Endodermal cell (in vitro differentiated cells): ENCODE results near the gene F7. TPM values are rescaled to one million over a fixed set of nuclear protein-coding genes. Genes with fewer than 3 reads are reported as not detected.
A peak's percentile ranks its signal among the peaks of the same experiment; 100 is the strongest.
"Not testable (repeated sequence)": the region's sequence is repeated elsewhere in the genome, so short reads cannot be mapped to it uniquely, and the experiment has no call there.

Experiments
- DNase-seq: peaks from one replicate; pipeline ENCODE4 v3.0.0-alpha.2; 2017
- H3K27ac ChIP-seq: 2 replicates; pipeline ENCODE4 v1.5.1; 2013; ENCODE audit warnings: mild to moderate bottlenecking, low read depth, low read length, moderate library complexity
- H3K27me3 ChIP-seq: 2 replicates; pipeline ENCODE4 v1.6.1; 2013; ENCODE audit warnings: mild to moderate bottlenecking, low read length, moderate library complexity; ENCODE audit not compliant: insufficient read depth, control insufficient read depth, poor library complexity, severe bottlenecking
- H3K36me3 ChIP-seq: 2 replicates; pipeline ENCODE4 v1.7.0; 2013; ENCODE audit warnings: mild to moderate bottlenecking, low read length, moderate library complexity; ENCODE audit not compliant: control insufficient read depth, insufficient read depth
- H3K4me1 ChIP-seq: one replicate; pipeline ENCODE4 v1.7.0; 2013; ENCODE audit warnings: low read length; ENCODE audit not compliant: control insufficient read depth, insufficient read depth
- H3K4me3 ChIP-seq: 2 replicates; pipeline ENCODE4 v1.5.1; 2013; ENCODE audit warnings: mild to moderate bottlenecking, low read length, moderate library complexity
- H3K9ac ChIP-seq: 2 replicates; pipeline ENCODE4 v1.6.1; 2013; ENCODE audit warnings: mild to moderate bottlenecking, low read length, moderate library complexity; ENCODE audit not compliant: poor library complexity, severe bottlenecking; ENCODE audit errors: extremely low read depth
- H3K9me3 ChIP-seq: 2 replicates; pipeline ENCODE4 v1.6.1; 2013; ENCODE audit warnings: mild to moderate bottlenecking, low read length, moderate library complexity; ENCODE audit not compliant: control insufficient read depth
- H3K27ac Mint-ChIP-seq: 2 replicates; pipeline ENCODE4 v1.8.0; 2020; ENCODE audit warnings: mixed read lengths
- H3K27me3 Mint-ChIP-seq: 2 replicates; pipeline ENCODE4 v1.8.0; 2021; ENCODE audit warnings: mild to moderate bottlenecking, mixed read lengths; ENCODE audit not compliant: insufficient read depth
- H3K36me3 Mint-ChIP-seq: 2 replicates; pipeline ENCODE4 v1.8.0; 2020; ENCODE audit warnings: low read depth, mixed read lengths
- H3K4me1 Mint-ChIP-seq: 2 replicates; pipeline ENCODE4 v1.8.0; 2020; ENCODE audit warnings: mixed read lengths
- H3K4me3 Mint-ChIP-seq: 2 replicates; pipeline ENCODE4 v1.8.0; 2020; ENCODE audit warnings: mild to moderate bottlenecking, moderate library complexity, mixed read lengths
- H3K9me3 Mint-ChIP-seq: 2 replicates; pipeline ENCODE4 v1.8.0; 2020; ENCODE audit warnings: mild to moderate bottlenecking, mixed read lengths
- CTCF ChIP-seq: fragments of 200-600 bp; sonication (generic); conservative IDR thresholded peaks from 2 replicates; pipeline ENCODE4 v1.5.0; 2021; ENCODE audit warnings: antibody characterized with exemption, mild to moderate bottlenecking
- WGBS, 2 experiments: methylation state at CpG; one replicate each; pipeline versions ENCODE4 v1.1.5 to v1.1.7; 2013; ENCODE audit warnings: missing lambda C conversion rate in 2 of 2, mixed read lengths in 1 of 2; ENCODE audit not compliant: insufficient coverage in 1 of 2, insufficient read length in 1 of 2; 5-methylcytosine and 5-hydroxymethylcytosine counted together
- total RNA-seq, 2 donors: library from RNA; stranded (reverse); fragmentation: NEBNext Ultra II Directional in 1 of 2; extraction: Animal tissue kit (Norgen Biotek cat#: 25700) in 1 of 2; gene quantifications; 2 replicates in 1 of 2; 3 replicates in 1 of 2; pipeline ENCODE4 v1.2.1, GENCODE V29; 2021

F7 gene
- total RNA-seq, 2 donors from 2014 or later, result 4.7 to 6.4 TPM

- H3K36me3 Mint-ChIP-seq, result peaks cover 3% of the 10 kb centered on the region
- DNase-seq, result no peak
- 80 to 87% methylated on average over 1 to 10 of the region's 16 CpGs for WGBS, 2 experiments
- peaks cover 19% of the 10 kb centered on the region for H3K27me3 Mint-ChIP-seq
- no peak overlapping the region for H3K4me3 Mint-ChIP-seq
- no peak overlapping the region for H3K4me3 ChIP-seq
- H3K27ac Mint-ChIP-seq, result peak overlapping the region; percentile 44
- peaks cover 20% of the 10 kb centered on the region for H3K27me3 ChIP-seq
- no peak for TF ChIP-seq CTCF
- H3K36me3 ChIP-seq, result no peaks in the 10 kb centered on the region
- no peak overlapping the region for H3K9ac ChIP-seq
- H3K4me1 ChIP-seq, result peaks cover 9% of the 10 kb centered on the region
- H3K9me3 Mint-ChIP-seq, result peaks cover 6% of the 10 kb centered on the region
- no peaks in the 10 kb centered on the region for H3K9me3 ChIP-seq
- H3K27ac ChIP-seq, result no peak overlapping the region
- peaks cover 13% of the 10 kb centered on the region for H3K4me1 Mint-ChIP-seq
These were observed 396 bp downstream of the F7 start for GRCh38 chr13:113105921-113106452.

- TF ChIP-seq CTCF, result no peak
- DNase-seq, result no peak
- no peaks in the 10 kb centered on the region for H3K36me3 ChIP-seq
- H3K27me3 ChIP-seq, result peaks cover 27% of the 10 kb centered on the region
- H3K27ac Mint-ChIP-seq, result no peak overlapping the region
- H3K9ac ChIP-seq, result no peak overlapping the region
- peaks cover 3% of the 10 kb centered on the region for H3K36me3 Mint-ChIP-seq
- WGBS, 2 experiments, result 90 to 91% methylated on average over 10 to 18 of the region's 25 CpGs
- H3K4me3 ChIP-seq, result no peak overlapping the region
- peaks cover 9% of the 10 kb centered on the region for H3K4me1 ChIP-seq
- peaks cover 21% of the 10 kb centered on the region for H3K27me3 Mint-ChIP-seq
- peaks cover 13% of the 10 kb centered on the region for H3K4me1 Mint-ChIP-seq
- H3K4me3 Mint-ChIP-seq, result no peak overlapping the region
- H3K27ac ChIP-seq, result no peak overlapping the region
- H3K9me3 Mint-ChIP-seq, result peaks cover 6% of the 10 kb centered on the region
- no peaks in the 10 kb centered on the region for H3K9me3 ChIP-seq
These were observed 1.2 kb downstream of the F7 start for GRCh38 chr13:113106711-113107351.

- not testable (repeated sequence) for H3K9me3 Mint-ChIP-seq
These were observed 2.9 kb downstream of the F7 start for GRCh38 chr13:113108521-113108920.

More at GRCh38 chr13:113108521-113108920, 2.9 kb downstream of the F7 start:
- H3K4me1 ChIP-seq, H3K4me3 ChIP-seq, H3K27ac Mint-ChIP-seq, H3K4me3 Mint-ChIP-seq, H3K36me3 ChIP-seq, H3K9ac ChIP-seq, H3K9me3 ChIP-seq, H3K27ac ChIP-seq, H3K36me3 Mint-ChIP-seq: not testable (repeated sequence)
- WGBS, 2 experiments, result 93 to 98% methylated on average over 6 to 18 of the region's 27 CpGs
- H3K27me3 ChIP-seq, result peaks cover 41% of the 10 kb centered on the region
- Mint-ChIP-seq H3K4me1 (peaks cover 13% of the 10 kb centered on the region), H3K27me3 (peaks cover 21% of the 10 kb centered on the region)
- DNase-seq, result peak; percentile 11
